Breast epithelium (tissue), 4 donors: Measurements from ENCODE around the gene ITPR1. TPM values are rescaled to one million over a fixed set of nuclear protein-coding genes. Genes with fewer than 3 reads are reported as not detected.
A peak's percentile ranks its signal among the peaks of the same experiment; 100 is the strongest.

Experiments
- DNase-seq, 2 donors: peaks; one replicate each; pipeline ENCODE4 v3.0.0-alpha.2; 2019; ENCODE audit warnings: low spot score in 2 of 2
- H3K27ac ChIP-seq, 2 donors: fragments of 200-600 bp; sonication (generic) in 1 of 2; one replicate each; pipeline ENCODE4 v1.5.1; 2016 to 2019; ENCODE audit warnings: mild to moderate bottlenecking in 1 of 2
- H3K27me3 ChIP-seq, 2 donors: fragments of 200-600 bp; sonication (generic) in 1 of 2; one replicate each; pipeline versions ENCODE4 v1.5.1 to v1.6.0; 2017 to 2019; ENCODE audit warnings: control low read depth in 1 of 2, mild to moderate bottlenecking in 1 of 2
- H3K36me3 ChIP-seq: fragments of 200-600 bp; one replicate; pipeline ENCODE4 v1.5.1; 2019
- H3K4me1 ChIP-seq, 2 donors: fragments of 200-600 bp; sonication (generic); one replicate each; pipeline ENCODE4 v1.5.1; 2016 to 2019; ENCODE audit warnings: control low read depth in 1 of 2
- H3K4me3 ChIP-seq, 3 donors: fragments of 200-600 bp; sonication (generic); 1 replicate in 2 of 3; 2 replicates in 1 of 3; pipeline ENCODE4 v1.5.1; 2016 to 2019; ENCODE audit warnings: mild to moderate bottlenecking in 3 of 3, moderate library complexity in 2 of 3
- H3K9me3 ChIP-seq, 2 donors: fragments of 200-600 bp; sonication (generic) in 1 of 2; one replicate each; pipeline ENCODE4 v1.5.1; 2016 to 2019; ENCODE audit warnings: control low read depth in 1 of 2
- CTCF ChIP-seq, 3 donors: fragments of 450-650 bp; IDR thresholded peaks; one replicate each; pipeline ENCODE4 v1.5.1; 2016 to 2017; ENCODE audit warnings: antibody characterized with exemption in 3 of 3, mild to moderate bottlenecking in 3 of 3, moderate library complexity in 3 of 3
- POLR2A ChIP-seq: fragments of 450-650 bp; IDR thresholded peaks from one replicate; pipeline ENCODE4 v1.6.1; 2016; ENCODE audit warnings: antibody characterized with exemption, mild to moderate bottlenecking, moderate library complexity
- POLR2AphosphoS5 ChIP-seq, 3 donors: sonication (generic); formaldehyde crosslinking; IDR thresholded peaks; one replicate each; pipeline ENCODE4 v1.6.1; 2017; ENCODE audit warnings: antibody characterized with exemption in 3 of 3
- intact Hi-C: fragments of 100-400 bp; cut with DNase I; formaldehyde crosslinking; loops from one replicate; pipeline ENCODE4 v1.15.1; 2023; ENCODE audit warnings: low total_unique reads
- total RNA-seq, 3 donors: library from RNA; depleted of rRNA; stranded (reverse); fragments of >200 nt; gene quantifications; one replicate each; pipeline ENCODE4 v1.1.0, GENCODE V29; 2016

The ITPR1 gene
- total RNA-seq, 3 donors from 2014 or later = 53.8 to 227 (median 174) TPM

- Histone ChIP-seq H3K4me1 (peaks cover 0 to 4% of the 10 kb centered on the region in 2 donors), H3K27me3 (no peaks in the 10 kb centered on the region), H3K36me3 (no peaks in the 10 kb centered on the region), H3K4me3 (no peak overlapping the region), H3K9me3 (no peaks in the 10 kb centered on the region), H3K27ac (no peak overlapping the region)
- DNase-seq = no peak
- TF ChIP-seq CTCF (IDR thresholded peaks at IDR 0.05) (no peak), POLR2AphosphoS5 (IDR thresholded peaks at IDR 0.05) (no peak), POLR2A (no peak)
- intact Hi-C loops = no loop called here
Measured at GRCh38 chr3:4522947-4523346, 29.8 kb downstream of the ITPR1 start.

- H3K27ac ChIP-seq = peak overlapping the region; percentile 36 to 53
- H3K4me1 ChIP-seq = peaks cover 0 to 4% of the 10 kb centered on the region in 2 donors
- no peak overlapping the region for H3K4me3 ChIP-seq
- intact Hi-C loops = no loop called here
- no peaks in the 10 kb centered on the region for H3K9me3 ChIP-seq
- H3K27me3 ChIP-seq = no peaks in the 10 kb centered on the region
- no peak for TF ChIP-seq POLR2AphosphoS5 (IDR thresholded peaks at IDR 0.05)
- no peak for TF ChIP-seq CTCF (IDR thresholded peaks at IDR 0.05)
- TF ChIP-seq POLR2A = no peak
- no peaks in the 10 kb centered on the region for H3K36me3 ChIP-seq
- peak in 1 of 2 donors; percentile 60 for DNase-seq
Measured at GRCh38 chr3:4523710-4524698, 30.9 kb downstream of the ITPR1 start.

- Histone ChIP-seq H3K27ac (peak overlapping the region in 1 of 2 donors; percentile 28), H3K36me3 (no peaks in the 10 kb centered on the region), H3K9me3 (no peaks in the 10 kb centered on the region), H3K27me3 (no peaks in the 10 kb centered on the region), H3K4me1 (peaks cover 0 to 4% of the 10 kb centered on the region in 2 donors), H3K4me3 (no peak overlapping the region)
- intact Hi-C loops = no loop called here
- no peak for DNase-seq
- TF ChIP-seq CTCF (IDR thresholded peaks at IDR 0.05) = no peak
- TF ChIP-seq POLR2AphosphoS5 (IDR thresholded peaks at IDR 0.05) = no peak
- TF ChIP-seq POLR2A = no peak
Measured at GRCh38 chr3:4525560-4526223, 32.5 kb downstream of the ITPR1 start.

GRCh38 chr3:4528320-4528719 is 35.2 kb downstream of the ITPR1 start:
- DNase-seq = no peak
- no peaks in the 10 kb centered on the region for H3K36me3 ChIP-seq
- peaks cover 2 to 13% of the 10 kb centered on the region in 2 donors for H3K4me1 ChIP-seq
- intact Hi-C loops = no loop called here
- TF ChIP-seq POLR2A (no peak), POLR2AphosphoS5 (IDR thresholded peaks at IDR 0.05) (no peak), CTCF (IDR thresholded peaks at IDR 0.05) (no peak)
- no peak overlapping the region for H3K4me3 ChIP-seq
- H3K27me3 ChIP-seq = no peaks in the 10 kb centered on the region
- H3K27ac ChIP-seq = peak overlapping the region in 1 of 2 donors; percentile 40
- no peaks in the 10 kb centered on the region for H3K9me3 ChIP-seq
